WTC11 (cell line): ENCODE measurements around the gene INHA. TPM values are rescaled to one million over a fixed set of nuclear protein-coding genes. Genes with fewer than 3 reads are reported as not detected.
A peak's percentile ranks its signal among the peaks of the same experiment; 100 is the strongest.

ENCODE experiments used
- ATAC-seq: fragments of 200-7000 bp; cut with Tn5 transposase; 2 replicates; pipeline ENCODE4 v1.10.0; 2021; ENCODE audit warnings: mild to moderate bottlenecking, moderate library complexity
- CTCF ChIA-PET: fragments of 300-600 bp; sonication (Branson Sonifier 250); formaldehyde crosslinking; loops from one replicate; lab custom pipeline; 2021; ENCODE audit warnings: antibody characterized with exemption; lab: Charles Lee
- POLR2A ChIA-PET: fragments of 350-600 bp; sonication (Branson Sonifier 250); formaldehyde crosslinking; loops from one replicate; lab custom pipeline; 2021; ENCODE audit warnings: antibody characterized with exemption; lab: Charles Lee
- DNase-seq: peaks from one replicate; pipeline ENCODE4 v3.0.0; 2021; ENCODE audit warnings: low spot score
- H3K27ac Mint-ChIP-seq: 2 replicates; pipeline ENCODE4 v1.8.0; 2021; ENCODE audit warnings: mixed read lengths
- H3K27me3 Mint-ChIP-seq: 2 replicates; pipeline ENCODE4 v1.8.0; 2021; ENCODE audit warnings: low read depth, mild to moderate bottlenecking, moderate library complexity, mixed read lengths
- H3K36me3 Mint-ChIP-seq: 2 replicates; pipeline ENCODE4 v1.8.0; 2021; ENCODE audit warnings: mixed read lengths
- H3K4me1 Mint-ChIP-seq: 2 replicates; pipeline ENCODE4 v1.8.0; 2022; ENCODE audit warnings: mixed read lengths
- H3K4me3 Mint-ChIP-seq: 2 replicates; pipeline ENCODE4 v1.8.0; 2021; ENCODE audit warnings: mild to moderate bottlenecking, moderate library complexity, mixed read lengths
- H3K9me3 Mint-ChIP-seq: 2 replicates; pipeline ENCODE4 v1.8.0; 2021; ENCODE audit warnings: mixed read lengths
- ETV6 ChIP-seq: sonication (generic); formaldehyde crosslinking; IDR thresholded peaks from 2 replicates; pipeline ENCODE4 v1.8.1; 2022; ENCODE audit warnings: mild to moderate bottlenecking, missing genetic modification reagents
- GABPB1 ChIP-seq: sonication (generic); formaldehyde crosslinking; IDR thresholded peaks from 2 replicates; pipeline ENCODE4 v1.8.1; 2023; ENCODE audit warnings: mild to moderate bottlenecking, missing genetic modification reagents
- NFATC4 ChIP-seq: fragments of 250-450 bp; sonication (Bioruptor Pico); IDR thresholded peaks from 2 replicates; pipeline ENCODE4 v1.9.0; 2021; ENCODE audit warnings: mild to moderate bottlenecking
- SOX15 ChIP-seq: fragments of 250-450 bp; sonication (Bioruptor Pico); IDR thresholded peaks from 2 replicates; pipeline ENCODE4 v1.9.0; 2021; ENCODE audit warnings: mild to moderate bottlenecking
- SP1 ChIP-seq: sonication (generic); formaldehyde crosslinking; conservative IDR thresholded peaks from 2 replicates; pipeline ENCODE4 v1.8.1; 2022; ENCODE audit warnings: missing genetic modification reagents
- TCF7 ChIP-seq: sonication (generic); formaldehyde crosslinking; IDR thresholded peaks from 2 replicates; pipeline ENCODE4 v1.8.0; 2022; ENCODE audit warnings: mild to moderate bottlenecking, low read depth, missing genetic modification reagents, moderate library complexity
- ZNF423 ChIP-seq: fragments of 250-450 bp; sonication (Bioruptor Pico); IDR thresholded peaks from 2 replicates; pipeline ENCODE4 v2.1.2; 2022; ENCODE audit warnings: mild to moderate bottlenecking, moderate library complexity
- total RNA-seq: library from RNA; stranded (reverse); gene quantifications from 3 replicates; pipeline ENCODE4 v1.2.3, GENCODE V29; 2021
- TF ChIP-seq, protein P1 (sequence below): sonication (generic); formaldehyde crosslinking; IDR thresholded peaks from 2 replicates; pipeline ENCODE4 v1.8.0; 2022; ENCODE audit warnings: mild to moderate bottlenecking, missing genetic modification reagents
- TF ChIP-seq, protein P2 (sequence below): fragments of 250-450 bp; sonication (Bioruptor Pico); IDR thresholded peaks from 2 replicates; pipeline ENCODE4 v1.9.0; 2021; ENCODE audit warnings: mild to moderate bottlenecking
- TF ChIP-seq, protein P3 (sequence below): fragments of 250-450 bp; sonication (Bioruptor Pico); IDR thresholded peaks from 2 replicates; pipeline ENCODE4 v1.8.0; 2021; ENCODE audit warnings: mild to moderate bottlenecking
- TF ChIP-seq, protein P4 (sequence below): fragments of 250-450 bp; sonication (Bioruptor Pico); IDR thresholded peaks from 2 replicates; pipeline ENCODE4 v1.9.0; 2021; ENCODE audit warnings: mild to moderate bottlenecking, borderline replicate concordance
- TF ChIP-seq, protein P5 (sequence below): fragments of 250-450 bp; sonication (Bioruptor Pico); IDR thresholded peaks from 2 replicates; pipeline ENCODE4 v1.9.0; 2021; ENCODE audit warnings: mild to moderate bottlenecking
- TF ChIP-seq, protein P6 (sequence below): sonication (generic); formaldehyde crosslinking; IDR thresholded peaks from 2 replicates; pipeline ENCODE4 v1.8.1; 2022; ENCODE audit warnings: low read depth, mild to moderate bottlenecking, moderate library complexity, missing genetic modification reagents, borderline replicate concordance
- TF ChIP-seq, protein P7 (sequence below): sonication (generic); formaldehyde crosslinking; IDR thresholded peaks from 2 replicates; pipeline ENCODE4 v1.8.1; 2023; ENCODE audit warnings: mild to moderate bottlenecking, moderate library complexity, missing genetic modification reagents

INHA gene
- total RNA-seq, 1 experiment from 2014 or later: 1.4 TPM

DNA sequence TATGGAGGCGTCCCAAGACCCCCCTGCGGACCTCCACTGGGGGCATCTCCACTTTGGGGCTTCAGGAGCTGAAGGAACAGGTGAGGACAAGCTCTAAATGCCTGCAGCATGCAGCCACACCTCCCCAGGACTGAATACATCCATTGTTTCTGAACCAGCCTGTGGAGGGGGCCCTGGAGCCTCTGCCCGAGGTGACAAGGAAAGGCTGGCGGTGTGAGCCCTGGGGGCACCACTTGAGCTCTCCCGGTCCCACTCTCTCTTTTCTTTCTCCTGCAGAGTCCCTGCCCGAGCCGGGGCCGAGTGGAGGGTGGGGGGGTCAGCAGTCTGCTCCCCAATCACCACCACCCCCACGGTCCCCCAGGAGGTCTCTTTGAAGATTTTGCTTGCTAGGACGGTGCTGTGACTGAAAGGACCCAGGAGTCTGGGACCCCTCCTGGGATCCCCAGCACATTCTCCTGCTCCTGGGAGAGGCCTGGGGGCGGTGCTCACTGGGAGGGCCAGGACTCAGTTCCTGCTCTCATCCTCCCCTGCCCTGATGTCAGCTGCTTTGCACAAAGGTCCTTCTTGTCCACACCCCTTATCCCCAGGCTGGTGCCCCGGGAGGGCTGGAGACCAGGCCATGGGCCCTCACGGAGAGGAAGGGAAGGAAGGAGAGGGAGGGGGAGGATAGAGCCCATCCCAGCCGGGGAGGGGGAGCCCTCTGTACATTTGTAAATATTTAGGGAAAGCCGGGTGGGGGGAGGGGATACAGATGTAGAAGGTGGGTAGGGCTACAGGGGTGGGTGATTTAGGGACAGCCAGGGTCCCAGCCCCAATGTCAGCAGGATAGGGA is 34.2 kb upstream of the INHA start:
- no peaks in the 10 kb centered on the region; the same call in none of the 2 replicates for H3K27me3 Mint-ChIP-seq
- CTCF ChIA-PET: interaction anchor here (0.6 to 41.3 kb wide), 25 partner anchors 8 to 168 kb away, joined by 3 to 2316 read pairs (median 6); partner anchors contain the start of genes DNPEP and GMPPA
- ATAC-seq (peak; percentile 38), DNase-seq (peak; percentile 51)
- no peak overlapping the region for H3K27ac Mint-ChIP-seq
- POLR2A ChIA-PET: interaction anchor here (1.1 to 1.3 kb wide), 2 partner anchors 24 to 33 kb away, joined by 3 read pairs; partner anchors contain the start of gene OBSL1
- H3K4me1 Mint-ChIP-seq: peaks cover 27% of the 10 kb centered on the region
- H3K4me3 Mint-ChIP-seq: no peak overlapping the region
- no peaks in the 10 kb centered on the region for H3K9me3 Mint-ChIP-seq
- H3K36me3 Mint-ChIP-seq: peaks cover 22% of the 10 kb centered on the region
- TF ChIP-seq, protein P1, sequence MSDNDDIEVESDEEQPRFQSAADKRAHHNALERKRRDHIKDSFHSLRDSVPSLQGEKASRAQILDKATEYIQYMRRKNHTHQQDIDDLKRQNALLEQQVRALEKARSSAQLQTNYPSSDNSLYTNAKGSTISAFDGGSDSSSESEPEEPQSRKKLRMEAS (CRISPR knock-in tag): 0 out of 2 replicates have a peak, but pooled peaks have one; percentile 20
- TF ChIP-seq, protein P2, sequence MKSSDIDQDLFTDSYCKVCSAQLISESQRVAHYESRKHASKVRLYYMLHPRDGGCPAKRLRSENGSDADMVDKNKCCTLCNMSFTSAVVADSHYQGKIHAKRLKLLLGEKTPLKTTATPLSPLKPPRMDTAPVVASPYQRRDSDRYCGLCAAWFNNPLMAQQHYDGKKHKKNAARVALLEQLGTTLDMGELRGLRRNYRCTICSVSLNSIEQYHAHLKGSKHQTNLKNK (CRISPR knock-in tag): no peak

DNA sequence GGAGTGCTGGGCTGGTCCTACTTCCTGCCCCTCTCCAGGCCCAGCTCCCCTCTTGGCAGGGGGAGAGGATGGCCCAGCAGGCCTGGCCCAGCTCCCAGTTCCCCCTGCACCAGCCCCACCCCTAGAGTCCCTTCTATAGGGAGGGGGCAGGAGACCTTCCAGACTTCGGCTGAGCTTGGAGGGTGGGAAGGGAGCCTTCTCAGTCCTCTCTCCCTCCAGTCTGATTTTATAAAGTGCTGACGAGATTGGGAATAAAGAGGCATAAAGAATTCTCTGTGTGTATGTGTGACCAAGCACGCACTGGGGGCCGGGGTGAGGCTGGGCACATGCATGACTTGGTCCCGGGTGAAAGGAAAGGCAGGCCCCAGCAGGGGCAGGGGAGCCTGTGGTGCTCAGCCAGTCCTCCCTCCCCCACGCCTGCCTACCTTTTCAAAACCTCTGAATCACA is 33.6 kb upstream of the INHA start:
- H3K36me3 Mint-ChIP-seq: peaks cover 22% of the 10 kb centered on the region
- no peaks in the 10 kb centered on the region; the same call in none of the 2 replicates for H3K27me3 Mint-ChIP-seq
- CTCF ChIA-PET: interaction anchor here (0.7 to 41.3 kb wide), 16 partner anchors 8 to 151 kb away, joined by 3 to 2316 read pairs (median 8); partner anchors contain the start of genes GMPPA and STK11IP
- peak overlapping the region; percentile 54 for H3K27ac Mint-ChIP-seq
- no peak overlapping the region; the same call in 1 of the 2 replicates for H3K4me3 Mint-ChIP-seq
- 0 out of 2 replicates have a peak, but pooled peaks have one; percentile 1 for ATAC-seq
- peaks cover 28% of the 10 kb centered on the region for H3K4me1 Mint-ChIP-seq
- no peak for DNase-seq
- TF ChIP-seq GABPB1 (CRISPR knock-in tag) (no peak), NFATC4 (CRISPR knock-in tag) (no peak), ETV6 (CRISPR knock-in tag) (no peak)
- TF ChIP-seq, protein P3, sequence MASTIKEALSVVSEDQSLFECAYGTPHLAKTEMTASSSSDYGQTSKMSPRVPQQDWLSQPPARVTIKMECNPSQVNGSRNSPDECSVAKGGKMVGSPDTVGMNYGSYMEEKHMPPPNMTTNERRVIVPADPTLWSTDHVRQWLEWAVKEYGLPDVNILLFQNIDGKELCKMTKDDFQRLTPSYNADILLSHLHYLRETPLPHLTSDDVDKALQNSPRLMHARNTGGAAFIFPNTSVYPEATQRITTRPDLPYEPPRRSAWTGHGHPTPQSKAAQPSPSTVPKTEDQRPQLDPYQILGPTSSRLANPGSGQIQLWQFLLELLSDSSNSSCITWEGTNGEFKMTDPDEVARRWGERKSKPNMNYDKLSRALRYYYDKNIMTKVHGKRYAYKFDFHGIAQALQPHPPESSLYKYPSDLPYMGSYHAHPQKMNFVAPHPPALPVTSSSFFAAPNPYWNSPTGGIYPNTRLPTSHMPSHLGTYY (CRISPR knock-in tag): no peak
- TF ChIP-seq, all 79 proteins: peak for 0
- H3K9me3 Mint-ChIP-seq: no peaks in the 10 kb centered on the region
- POLR2A ChIA-PET: no interaction called here

DNA sequence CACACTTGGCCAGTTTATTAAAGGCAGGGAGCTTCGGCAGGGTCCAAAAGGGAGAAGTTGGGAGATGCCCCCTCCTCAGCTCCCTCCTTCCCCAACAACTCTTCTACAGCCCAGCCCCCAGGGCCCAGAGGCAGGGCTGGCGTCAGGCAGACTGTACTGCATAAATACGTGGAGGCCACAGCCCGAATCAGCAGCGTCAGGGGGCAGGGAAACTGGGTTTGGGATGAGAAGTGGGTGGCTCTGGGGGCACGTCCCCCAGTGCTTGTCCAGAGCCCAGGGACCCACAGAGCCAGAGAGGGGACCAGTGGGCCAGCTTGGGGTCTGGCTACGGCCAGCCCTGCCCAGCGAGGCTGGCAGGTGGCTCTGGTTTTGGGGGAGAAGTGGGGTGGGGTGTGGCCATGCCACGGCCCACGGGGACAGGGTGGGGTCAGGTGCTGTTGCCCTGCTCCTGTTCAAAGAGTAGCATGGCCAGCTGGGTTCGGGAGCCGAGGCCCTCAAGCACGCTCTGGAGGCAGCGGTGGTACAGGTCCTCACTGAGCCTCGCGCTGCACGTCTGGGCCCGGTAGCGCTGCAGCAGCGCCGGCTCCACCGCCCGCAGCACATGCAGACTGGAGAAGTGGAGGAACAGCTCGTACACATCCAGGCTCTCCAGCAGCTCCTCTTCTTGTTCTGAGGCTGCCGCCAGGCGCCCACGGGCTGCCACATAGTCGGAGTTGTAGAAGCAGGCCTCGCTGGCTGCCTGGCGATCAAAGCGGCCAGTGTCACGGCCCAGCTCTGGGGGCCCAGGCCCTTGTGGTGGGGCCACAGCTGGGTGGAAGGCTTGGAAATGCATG is 32.9 kb upstream of the INHA start:
- ChIA-PET CTCF (interaction anchor here (0.6 to 41.3 kb wide), 14 partner anchors 9 to 1921 kb away, joined by 3 to 2316 read pairs (median 8); partner anchors contain the start of genes GMPPA and STK11IP), POLR2A (no interaction called here)
- H3K4me1 Mint-ChIP-seq: peaks cover 28% of the 10 kb centered on the region
- peaks cover 2% of the 10 kb centered on the region; the same call in 1 of the 2 replicates for H3K27me3 Mint-ChIP-seq
- no peaks in the 10 kb centered on the region for H3K9me3 Mint-ChIP-seq
- peak overlapping the region; percentile 54 for H3K27ac Mint-ChIP-seq
- H3K36me3 Mint-ChIP-seq: peaks cover 22% of the 10 kb centered on the region
- DNase-seq (no peak), ATAC-seq (no peak)
- no peak overlapping the region for H3K4me3 Mint-ChIP-seq
- no peak for TF ChIP-seq TCF7 (CRISPR knock-in tag)
- no peak for TF ChIP-seq ZNF423 (CRISPR knock-in tag)
- TF ChIP-seq, protein P4, sequence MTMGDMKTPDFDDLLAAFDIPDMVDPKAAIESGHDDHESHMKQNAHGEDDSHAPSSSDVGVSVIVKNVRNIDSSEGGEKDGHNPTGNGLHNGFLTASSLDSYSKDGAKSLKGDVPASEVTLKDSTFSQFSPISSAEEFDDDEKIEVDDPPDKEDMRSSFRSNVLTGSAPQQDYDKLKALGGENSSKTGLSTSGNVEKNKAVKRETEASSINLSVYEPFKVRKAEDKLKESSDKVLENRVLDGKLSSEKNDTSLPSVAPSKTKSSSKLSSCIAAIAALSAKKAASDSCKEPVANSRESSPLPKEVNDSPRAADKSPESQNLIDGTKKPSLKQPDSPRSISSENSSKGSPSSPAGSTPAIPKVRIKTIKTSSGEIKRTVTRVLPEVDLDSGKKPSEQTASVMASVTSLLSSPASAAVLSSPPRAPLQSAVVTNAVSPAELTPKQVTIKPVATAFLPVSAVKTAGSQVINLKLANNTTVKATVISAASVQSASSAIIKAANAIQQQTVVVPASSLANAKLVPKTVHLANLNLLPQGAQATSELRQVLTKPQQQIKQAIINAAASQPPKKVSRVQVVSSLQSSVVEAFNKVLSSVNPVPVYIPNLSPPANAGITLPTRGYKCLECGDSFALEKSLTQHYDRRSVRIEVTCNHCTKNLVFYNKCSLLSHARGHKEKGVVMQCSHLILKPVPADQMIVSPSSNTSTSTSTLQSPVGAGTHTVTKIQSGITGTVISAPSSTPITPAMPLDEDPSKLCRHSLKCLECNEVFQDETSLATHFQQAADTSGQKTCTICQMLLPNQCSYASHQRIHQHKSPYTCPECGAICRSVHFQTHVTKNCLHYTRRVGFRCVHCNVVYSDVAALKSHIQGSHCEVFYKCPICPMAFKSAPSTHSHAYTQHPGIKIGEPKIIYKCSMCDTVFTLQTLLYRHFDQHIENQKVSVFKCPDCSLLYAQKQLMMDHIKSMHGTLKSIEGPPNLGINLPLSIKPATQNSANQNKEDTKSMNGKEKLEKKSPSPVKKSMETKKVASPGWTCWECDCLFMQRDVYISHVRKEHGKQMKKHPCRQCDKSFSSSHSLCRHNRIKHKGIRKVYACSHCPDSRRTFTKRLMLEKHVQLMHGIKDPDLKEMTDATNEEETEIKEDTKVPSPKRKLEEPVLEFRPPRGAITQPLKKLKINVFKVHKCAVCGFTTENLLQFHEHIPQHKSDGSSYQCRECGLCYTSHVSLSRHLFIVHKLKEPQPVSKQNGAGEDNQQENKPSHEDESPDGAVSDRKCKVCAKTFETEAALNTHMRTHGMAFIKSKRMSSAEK (CRISPR knock-in tag): no peak
- no peak for TF ChIP-seq SOX15 (CRISPR knock-in tag)
- TF ChIP-seq SP1 (CRISPR knock-in tag): no peak
- TF ChIP-seq, protein P5, sequence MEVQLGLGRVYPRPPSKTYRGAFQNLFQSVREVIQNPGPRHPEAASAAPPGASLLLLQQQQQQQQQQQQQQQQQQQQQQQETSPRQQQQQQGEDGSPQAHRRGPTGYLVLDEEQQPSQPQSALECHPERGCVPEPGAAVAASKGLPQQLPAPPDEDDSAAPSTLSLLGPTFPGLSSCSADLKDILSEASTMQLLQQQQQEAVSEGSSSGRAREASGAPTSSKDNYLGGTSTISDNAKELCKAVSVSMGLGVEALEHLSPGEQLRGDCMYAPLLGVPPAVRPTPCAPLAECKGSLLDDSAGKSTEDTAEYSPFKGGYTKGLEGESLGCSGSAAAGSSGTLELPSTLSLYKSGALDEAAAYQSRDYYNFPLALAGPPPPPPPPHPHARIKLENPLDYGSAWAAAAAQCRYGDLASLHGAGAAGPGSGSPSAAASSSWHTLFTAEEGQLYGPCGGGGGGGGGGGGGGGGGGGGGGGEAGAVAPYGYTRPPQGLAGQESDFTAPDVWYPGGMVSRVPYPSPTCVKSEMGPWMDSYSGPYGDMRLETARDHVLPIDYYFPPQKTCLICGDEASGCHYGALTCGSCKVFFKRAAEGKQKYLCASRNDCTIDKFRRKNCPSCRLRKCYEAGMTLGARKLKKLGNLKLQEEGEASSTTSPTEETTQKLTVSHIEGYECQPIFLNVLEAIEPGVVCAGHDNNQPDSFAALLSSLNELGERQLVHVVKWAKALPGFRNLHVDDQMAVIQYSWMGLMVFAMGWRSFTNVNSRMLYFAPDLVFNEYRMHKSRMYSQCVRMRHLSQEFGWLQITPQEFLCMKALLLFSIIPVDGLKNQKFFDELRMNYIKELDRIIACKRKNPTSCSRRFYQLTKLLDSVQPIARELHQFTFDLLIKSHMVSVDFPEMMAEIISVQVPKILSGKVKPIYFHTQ (CRISPR knock-in tag): no peak
- TF ChIP-seq, protein P6, sequence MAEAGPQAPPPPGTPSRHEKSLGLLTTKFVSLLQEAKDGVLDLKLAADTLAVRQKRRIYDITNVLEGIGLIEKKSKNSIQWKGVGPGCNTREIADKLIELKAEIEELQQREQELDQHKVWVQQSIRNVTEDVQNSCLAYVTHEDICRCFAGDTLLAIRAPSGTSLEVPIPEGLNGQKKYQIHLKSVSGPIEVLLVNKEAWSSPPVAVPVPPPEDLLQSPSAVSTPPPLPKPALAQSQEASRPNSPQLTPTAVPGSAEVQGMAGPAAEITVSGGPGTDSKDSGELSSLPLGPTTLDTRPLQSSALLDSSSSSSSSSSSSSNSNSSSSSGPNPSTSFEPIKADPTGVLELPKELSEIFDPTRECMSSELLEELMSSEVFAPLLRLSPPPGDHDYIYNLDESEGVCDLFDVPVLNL (CRISPR knock-in tag): no peak
- TF ChIP-seq, protein P7, sequence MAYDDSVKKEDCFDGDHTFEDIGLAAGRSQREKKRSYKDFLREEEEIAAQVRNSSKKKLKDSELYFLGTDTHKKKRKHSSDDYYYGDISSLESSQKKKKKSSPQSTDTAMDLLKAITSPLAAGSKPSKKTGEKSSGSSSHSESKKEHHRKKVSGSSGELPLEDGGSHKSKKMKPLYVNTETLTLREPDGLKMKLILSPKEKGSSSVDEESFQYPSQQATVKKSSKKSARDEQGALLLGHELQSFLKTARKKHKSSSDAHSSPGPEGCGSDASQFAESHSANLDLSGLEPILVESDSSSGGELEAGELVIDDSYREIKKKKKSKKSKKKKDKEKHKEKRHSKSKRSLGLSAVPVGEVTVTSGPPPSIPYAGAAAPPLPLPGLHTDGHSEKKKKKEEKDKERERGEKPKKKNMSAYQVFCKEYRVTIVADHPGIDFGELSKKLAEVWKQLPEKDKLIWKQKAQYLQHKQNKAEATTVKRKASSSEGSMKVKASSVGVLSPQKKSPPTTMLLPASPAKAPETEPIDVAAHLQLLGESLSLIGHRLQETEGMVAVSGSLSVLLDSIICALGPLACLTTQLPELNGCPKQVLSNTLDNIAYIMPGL (CRISPR knock-in tag): no peak
